Measurements from ENCODE around the gene TINCR. TPM values are rescaled to one million over a fixed set of nuclear protein-coding genes. Genes with fewer than 3 reads are reported as not detected.

The TINCR gene
- total RNA-seq, 2 experiments from 2014 or later, result 0.60 to 1.2 TPM

DNA sequence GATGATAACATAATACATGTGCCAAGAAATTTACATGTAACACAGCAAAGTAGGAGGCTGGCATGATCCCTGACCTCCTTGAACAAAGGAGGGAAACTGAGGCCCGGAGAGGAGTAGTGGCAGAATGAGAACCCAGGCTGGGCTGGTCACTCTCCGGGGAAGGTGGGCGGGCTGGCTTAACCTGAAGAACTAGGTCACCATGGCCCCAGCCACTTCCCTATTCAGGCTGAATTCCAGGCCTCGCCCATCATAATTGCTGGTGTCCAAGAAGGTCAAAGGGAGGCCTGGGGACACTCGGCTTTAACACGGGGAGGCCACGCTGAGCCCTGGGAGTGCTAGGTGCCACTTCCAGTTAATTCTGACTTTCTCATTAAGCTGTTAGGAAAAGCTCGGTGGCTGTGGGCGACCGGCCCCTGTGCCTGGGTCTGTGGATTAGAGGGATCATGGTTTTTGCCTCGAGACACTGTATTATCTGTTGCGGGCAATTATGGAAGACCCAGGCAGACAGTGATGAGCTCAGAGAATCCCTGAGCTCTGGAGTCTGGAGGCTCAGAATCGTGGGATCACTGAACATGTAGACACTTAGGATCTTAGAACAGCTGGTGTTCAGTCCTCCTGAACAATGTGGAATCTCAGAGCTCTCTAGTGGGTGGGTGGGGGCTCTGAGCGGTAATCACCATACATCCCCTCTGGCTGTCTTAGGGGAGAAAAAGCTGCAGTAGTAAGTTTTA, 5.0 kb upstream of the TINCR start:
- Histone ChIP-seq H3K9me2 (ENCODE audit: insufficient read depth, low read length) (no peaks in the 10 kb centered on the region), H3K36me3 (ENCODE audit: insufficient read depth, low read length) (no peaks in the 10 kb centered on the region), H3K4me3 (ENCODE audit: low read depth, low read length, poor library complexity, severe bottlenecking) (no peak overlapping the region), H3K4me1 (ENCODE audit: insufficient read depth, low read length, poor library complexity, severe bottlenecking) (no peaks in the 10 kb centered on the region), H3K4me2 (ENCODE audit: low read length) (no peak overlapping the region), H2AFZ (ENCODE audit: low read length) (no peak overlapping the region), H3K9me3 (ENCODE audit: low read length) (no peaks in the 10 kb centered on the region), H3K27ac (ENCODE audit: low read depth, low read length, poor library complexity, severe bottlenecking) (no peak overlapping the region), H4K20me1 (ENCODE audit: insufficient read depth, low read length) (no peaks in the 10 kb centered on the region), H3K79me2 (ENCODE audit: insufficient read depth, low read depth, low read length) (no peaks in the 10 kb centered on the region)
- intact Hi-C loops (cut with micrococcal nuclease; ENCODE audit: unreplicated experiment), result no loop called here
- DNase-seq (ENCODE audit: low spot score), result no peak
- POLR2A ChIA-PET, result no interaction called here
- no TSS peak for BruUV-seq (replicated peaks)
- CTCF ChIA-PET (ENCODE audit: unreplicated experiment), result no interaction called here
- TF ChIP-seq EZH2phosphoT487 (IDR thresholded peaks at IDR 0.05; ENCODE audit: borderline replicate concordance, low read depth, low read length), result no peak

DNA sequence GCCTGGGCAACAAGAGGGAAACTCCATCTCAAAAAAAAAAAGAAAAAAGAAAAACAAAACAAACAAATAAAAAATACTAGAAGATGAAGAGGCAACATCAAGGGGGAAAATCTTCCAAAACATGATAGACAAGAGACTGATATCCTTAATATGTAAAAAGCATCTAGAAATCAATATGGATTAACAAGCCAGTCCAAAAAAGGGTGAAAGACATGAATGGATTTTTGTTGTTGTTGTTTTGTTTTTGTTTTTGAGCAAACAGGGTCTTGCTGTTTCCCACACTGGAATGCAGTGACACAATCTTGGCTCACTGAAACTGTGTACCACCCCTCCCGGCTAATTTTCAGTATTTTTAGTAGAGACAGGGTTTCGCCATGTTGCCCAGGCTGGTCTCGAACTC, 4.0 kb upstream of the TINCR start:
- TF ChIP-seq EZH2phosphoT487 (IDR thresholded peaks at IDR 0.05; ENCODE audit: borderline replicate concordance, low read depth, low read length), result no peak
- TF ChIP-seq, protein P1, sequence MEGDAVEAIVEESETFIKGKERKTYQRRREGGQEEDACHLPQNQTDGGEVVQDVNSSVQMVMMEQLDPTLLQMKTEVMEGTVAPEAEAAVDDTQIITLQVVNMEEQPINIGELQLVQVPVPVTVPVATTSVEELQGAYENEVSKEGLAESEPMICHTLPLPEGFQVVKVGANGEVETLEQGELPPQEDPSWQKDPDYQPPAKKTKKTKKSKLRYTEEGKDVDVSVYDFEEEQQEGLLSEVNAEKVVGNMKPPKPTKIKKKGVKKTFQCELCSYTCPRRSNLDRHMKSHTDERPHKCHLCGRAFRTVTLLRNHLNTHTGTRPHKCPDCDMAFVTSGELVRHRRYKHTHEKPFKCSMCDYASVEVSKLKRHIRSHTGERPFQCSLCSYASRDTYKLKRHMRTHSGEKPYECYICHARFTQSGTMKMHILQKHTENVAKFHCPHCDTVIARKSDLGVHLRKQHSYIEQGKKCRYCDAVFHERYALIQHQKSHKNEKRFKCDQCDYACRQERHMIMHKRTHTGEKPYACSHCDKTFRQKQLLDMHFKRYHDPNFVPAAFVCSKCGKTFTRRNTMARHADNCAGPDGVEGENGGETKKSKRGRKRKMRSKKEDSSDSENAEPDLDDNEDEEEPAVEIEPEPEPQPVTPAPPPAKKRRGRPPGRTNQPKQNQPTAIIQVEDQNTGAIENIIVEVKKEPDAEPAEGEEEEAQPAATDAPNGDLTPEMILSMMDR (conservative IDR thresholded peaks at IDR 0.05; ENCODE audit: low read length), result no peak
- no peaks in the 10 kb centered on the region for H4K20me1 ChIP-seq (ENCODE audit: insufficient read depth, low read length)
- no peak overlapping the region for H3K27ac ChIP-seq (ENCODE audit: low read depth, low read length, poor library complexity, severe bottlenecking)
- no TSS peak for BruUV-seq (replicated peaks)
- H3K9me2 ChIP-seq (ENCODE audit: insufficient read depth, low read length), result no peaks in the 10 kb centered on the region
- H2AFZ ChIP-seq (ENCODE audit: low read length), result no peak overlapping the region
- H3K9me3 ChIP-seq (ENCODE audit: low read length), result no peaks in the 10 kb centered on the region
- H3K36me3 ChIP-seq (ENCODE audit: insufficient read depth, low read length), result no peaks in the 10 kb centered on the region
- ChIA-PET POLR2A (no interaction called here), CTCF (ENCODE audit: unreplicated experiment) (no interaction called here)
- intact Hi-C loops (cut with micrococcal nuclease; ENCODE audit: unreplicated experiment), result no loop called here
- DNase-seq (ENCODE audit: low spot score), result no peak
- H3K4me2 ChIP-seq (ENCODE audit: low read length), result no peak overlapping the region
- H3K4me1 ChIP-seq (ENCODE audit: insufficient read depth, low read length, poor library complexity, severe bottlenecking), result no peaks in the 10 kb centered on the region
- no peaks in the 10 kb centered on the region for H3K79me2 ChIP-seq (ENCODE audit: insufficient read depth, low read depth, low read length)
- no peak overlapping the region for H3K4me3 ChIP-seq (ENCODE audit: low read depth, low read length, poor library complexity, severe bottlenecking)

DNA sequence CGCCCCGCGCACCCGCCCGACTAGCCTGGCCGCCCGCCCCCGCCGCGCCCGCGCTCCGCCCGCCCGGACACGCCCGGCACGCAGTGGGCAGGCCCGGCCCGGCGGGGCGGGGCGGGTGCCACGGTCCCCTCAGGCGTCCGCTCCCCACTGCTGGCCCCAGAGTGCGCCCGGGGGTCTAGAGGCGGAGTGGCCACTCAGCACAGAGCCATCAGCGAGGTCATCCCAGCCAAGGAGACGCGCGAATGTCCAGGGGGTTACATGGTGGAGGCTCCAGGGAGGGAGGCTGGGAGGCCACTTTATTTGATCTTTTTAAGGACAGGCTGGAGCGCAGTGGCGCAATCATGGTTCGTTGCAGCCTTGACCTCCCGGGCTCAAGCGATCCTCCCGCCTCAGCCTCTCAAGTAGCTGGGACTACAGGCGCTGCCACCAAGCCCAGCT, 236 bp upstream of the TINCR start:
- Histone ChIP-seq H3K9me3 (ENCODE audit: low read length) (no peaks in the 10 kb centered on the region), H4K20me1 (ENCODE audit: insufficient read depth, low read length) (no peaks in the 10 kb centered on the region), H3K4me1 (ENCODE audit: insufficient read depth, low read length, poor library complexity, severe bottlenecking) (no peaks in the 10 kb centered on the region), H3K27ac (ENCODE audit: low read depth, low read length, poor library complexity, severe bottlenecking) (no peak overlapping the region), H3K36me3 (ENCODE audit: insufficient read depth, low read length) (no peaks in the 10 kb centered on the region), H3K4me2 (ENCODE audit: low read length) (no peak overlapping the region), H3K4me3 (ENCODE audit: low read depth, low read length, poor library complexity, severe bottlenecking) (no peak overlapping the region), H2AFZ (ENCODE audit: low read length) (no peak overlapping the region), H3K79me2 (ENCODE audit: insufficient read depth, low read depth, low read length) (no peaks in the 10 kb centered on the region), H3K9me2 (ENCODE audit: insufficient read depth, low read length) (no peaks in the 10 kb centered on the region)
- no TSS peak for BruUV-seq (replicated peaks)
- intact Hi-C loops (cut with micrococcal nuclease; ENCODE audit: unreplicated experiment), result no loop called here
- TF ChIP-seq, protein P1 (conservative IDR thresholded peaks at IDR 0.05; ENCODE audit: low read length), result no peak
- no peak for TF ChIP-seq EZH2phosphoT487 (IDR thresholded peaks at IDR 0.05; ENCODE audit: borderline replicate concordance, low read depth, low read length)
- no peak for DNase-seq (ENCODE audit: low spot score)
- CTCF ChIA-PET (ENCODE audit: unreplicated experiment), result no interaction called here
- POLR2A ChIA-PET, result no interaction called here

Data from OCI-LY7 (cell line).